Loucy (cell line): ENCODE results near the gene COL13A1.

ENCODE experiments used
- CTCF ChIP-seq: fragments of 200-600 bp; sonication (generic); conservative IDR thresholded peaks from 2 replicates; pipeline ENCODE4 v1.5.1; 2014; ENCODE audit warnings: mild to moderate bottlenecking, antibody characterized with exemption, low read length
- EZH2phosphoT487 ChIP-seq: fragments of 200-600 bp; IDR thresholded peaks from 2 replicates; pipeline ENCODE4 v1.6.1; 2018; ENCODE audit warnings: antibody characterized with exemption, mild to moderate bottlenecking, moderate library complexity, borderline replicate concordance

GRCh38 chr10:69908124-69908523 lies 106.4 kb downstream of the COL13A1 start:
- TF ChIP-seq CTCF = no peak
- TF ChIP-seq EZH2phosphoT487 = no peak
